Ovary (tissue), 3 donors: Measurements from ENCODE around the gene ABCC1.

Experiments used
- EP300 ChIP-seq: sonication (generic); formaldehyde crosslinking; IDR thresholded peaks from one replicate; pipeline ENCODE4 v1.6.1; 2017; ENCODE audit warnings: antibody characterized with exemption
- POLR2A ChIP-seq: fragments of 450-650 bp; IDR thresholded peaks from one replicate; pipeline ENCODE4 v1.6.1; 2017; ENCODE audit warnings: antibody characterized with exemption, mild to moderate bottlenecking, moderate library complexity
- TF ChIP-seq, protein P1 (sequence below), 3 donors: fragments of 450-650 bp in 2 of 3; fragments of 200-600 bp in 1 of 3; IDR thresholded peaks; one replicate each; pipeline versions ENCODE4 v1.5.1 to v1.8.0; 2016 to 2022; ENCODE audit warnings: antibody characterized with exemption in 3 of 3, mild to moderate bottlenecking in 1 of 3
- donor health status: DM: no; HTN: no; CAD: no.

DNA sequence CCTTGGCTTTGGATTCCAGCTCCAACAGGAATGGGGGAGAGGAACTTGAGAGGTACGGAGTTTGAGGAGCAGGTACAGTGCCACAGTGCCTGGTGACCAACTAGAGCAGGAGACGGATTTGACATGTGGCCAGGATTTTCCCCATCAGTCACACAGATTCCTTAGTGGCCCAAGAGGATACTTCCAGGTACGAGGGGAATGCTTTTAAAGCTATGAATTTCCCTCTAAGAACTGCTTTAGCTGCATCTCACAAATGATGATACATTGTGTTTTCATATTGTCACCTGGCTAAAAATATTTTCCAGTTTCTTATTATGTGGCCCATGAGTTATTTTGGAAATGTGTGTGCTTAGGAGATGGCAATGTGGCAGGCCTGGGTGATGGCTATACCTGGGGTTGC, 175.6 kb downstream of the ABCC1 start:
- TF ChIP-seq, protein P1, sequence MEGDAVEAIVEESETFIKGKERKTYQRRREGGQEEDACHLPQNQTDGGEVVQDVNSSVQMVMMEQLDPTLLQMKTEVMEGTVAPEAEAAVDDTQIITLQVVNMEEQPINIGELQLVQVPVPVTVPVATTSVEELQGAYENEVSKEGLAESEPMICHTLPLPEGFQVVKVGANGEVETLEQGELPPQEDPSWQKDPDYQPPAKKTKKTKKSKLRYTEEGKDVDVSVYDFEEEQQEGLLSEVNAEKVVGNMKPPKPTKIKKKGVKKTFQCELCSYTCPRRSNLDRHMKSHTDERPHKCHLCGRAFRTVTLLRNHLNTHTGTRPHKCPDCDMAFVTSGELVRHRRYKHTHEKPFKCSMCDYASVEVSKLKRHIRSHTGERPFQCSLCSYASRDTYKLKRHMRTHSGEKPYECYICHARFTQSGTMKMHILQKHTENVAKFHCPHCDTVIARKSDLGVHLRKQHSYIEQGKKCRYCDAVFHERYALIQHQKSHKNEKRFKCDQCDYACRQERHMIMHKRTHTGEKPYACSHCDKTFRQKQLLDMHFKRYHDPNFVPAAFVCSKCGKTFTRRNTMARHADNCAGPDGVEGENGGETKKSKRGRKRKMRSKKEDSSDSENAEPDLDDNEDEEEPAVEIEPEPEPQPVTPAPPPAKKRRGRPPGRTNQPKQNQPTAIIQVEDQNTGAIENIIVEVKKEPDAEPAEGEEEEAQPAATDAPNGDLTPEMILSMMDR (IDR thresholded peaks at IDR 0.05): no peak
- TF ChIP-seq POLR2A (no peak), EP300 (no peak)
